ENCODE data around the gene BLVRB. TPM values are rescaled to one million over a fixed set of nuclear protein-coding genes. Genes with fewer than 3 reads are reported as not detected.
"Not testable (repeated sequence)": the region's sequence is repeated elsewhere in the genome, so short reads cannot be mapped to it uniquely, and the experiment has no call there.

BLVRB gene
- total RNA-seq, 1 experiment from 2014 or later = 44.5 TPM

DNA sequence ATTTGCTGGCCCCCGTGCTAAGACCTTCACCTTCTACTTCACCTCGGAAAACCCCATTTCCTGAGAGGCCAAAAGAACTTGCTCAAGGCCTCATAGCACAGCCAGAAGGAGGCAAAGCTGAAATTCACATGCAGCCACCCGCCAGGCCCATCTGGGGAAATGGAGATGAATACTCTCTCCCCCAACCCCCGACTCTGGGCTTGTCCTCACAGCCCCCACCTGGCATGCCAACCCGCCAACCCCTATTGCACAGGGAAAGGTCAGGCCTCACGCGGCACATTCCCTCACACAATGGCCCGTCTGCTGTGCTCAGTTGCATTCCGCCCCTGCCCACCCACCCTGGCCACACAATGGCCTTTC is 55.5 kb downstream of the BLVRB start:
- DNase-seq (ENCODE audit: low read depth) = no peak

DNA sequence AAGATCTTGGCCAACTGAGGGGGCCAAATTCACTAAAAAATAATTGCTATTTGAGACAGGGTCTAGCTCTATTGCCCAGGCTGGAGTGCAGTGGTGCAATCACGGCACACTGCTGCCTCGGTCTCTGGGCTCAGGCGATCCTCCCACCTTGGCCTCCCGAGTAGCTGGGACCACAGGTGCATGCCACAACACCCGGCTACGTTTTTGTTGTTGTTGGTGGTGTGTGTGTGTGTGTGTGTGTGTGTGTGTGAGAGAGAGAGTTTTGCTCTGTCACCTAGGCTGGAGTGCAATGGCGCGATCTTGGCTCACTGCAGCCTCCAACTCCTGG is 57.0 kb downstream of the BLVRB start:
- DNase-seq (ENCODE audit: low read depth) = not testable (repeated sequence)

DNA sequence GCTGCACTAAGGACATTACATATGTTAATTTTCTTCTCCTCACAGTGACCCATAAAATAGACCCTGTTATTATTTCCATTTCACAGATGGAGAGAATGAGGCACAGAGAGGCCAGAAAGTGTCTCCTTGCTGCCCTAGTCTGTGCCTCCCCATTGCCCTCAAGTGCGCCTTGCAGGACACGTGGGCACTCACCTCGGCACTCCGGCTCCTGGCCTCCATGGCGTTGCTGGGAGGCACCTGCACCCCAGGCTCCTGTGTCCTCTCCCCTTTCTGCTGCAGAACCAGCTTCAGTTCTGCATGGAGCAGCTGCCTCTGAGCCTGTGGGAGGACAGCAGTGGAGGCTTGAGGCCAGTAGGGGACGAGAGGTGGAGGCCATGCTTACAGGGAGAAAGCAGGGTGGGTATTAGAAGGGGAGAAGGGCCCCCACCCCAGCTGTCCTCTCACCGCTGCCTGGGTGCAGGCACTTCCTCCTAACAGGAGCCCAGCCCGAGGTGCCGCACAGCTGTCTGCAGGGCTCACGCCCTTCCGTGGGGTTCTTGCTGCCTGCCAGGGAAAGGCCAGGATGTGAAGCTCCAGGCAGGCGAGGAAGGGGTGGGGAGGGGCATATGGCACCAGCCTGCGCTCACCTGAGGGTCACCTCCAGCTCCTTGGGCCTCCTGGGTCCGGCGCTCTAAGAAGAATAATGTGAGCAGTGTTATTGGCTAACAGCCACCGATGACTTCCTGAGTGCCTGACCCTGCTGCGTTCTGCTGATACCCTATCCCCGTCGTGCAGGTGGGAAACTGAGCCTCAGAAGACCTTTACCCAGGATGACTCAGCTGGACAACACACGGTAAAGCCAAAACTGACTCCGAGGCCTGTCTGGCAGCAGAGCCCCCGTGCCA is 57.6 kb downstream of the BLVRB start:
- DNase-seq (ENCODE audit: low read depth) = no peak

DNA sequence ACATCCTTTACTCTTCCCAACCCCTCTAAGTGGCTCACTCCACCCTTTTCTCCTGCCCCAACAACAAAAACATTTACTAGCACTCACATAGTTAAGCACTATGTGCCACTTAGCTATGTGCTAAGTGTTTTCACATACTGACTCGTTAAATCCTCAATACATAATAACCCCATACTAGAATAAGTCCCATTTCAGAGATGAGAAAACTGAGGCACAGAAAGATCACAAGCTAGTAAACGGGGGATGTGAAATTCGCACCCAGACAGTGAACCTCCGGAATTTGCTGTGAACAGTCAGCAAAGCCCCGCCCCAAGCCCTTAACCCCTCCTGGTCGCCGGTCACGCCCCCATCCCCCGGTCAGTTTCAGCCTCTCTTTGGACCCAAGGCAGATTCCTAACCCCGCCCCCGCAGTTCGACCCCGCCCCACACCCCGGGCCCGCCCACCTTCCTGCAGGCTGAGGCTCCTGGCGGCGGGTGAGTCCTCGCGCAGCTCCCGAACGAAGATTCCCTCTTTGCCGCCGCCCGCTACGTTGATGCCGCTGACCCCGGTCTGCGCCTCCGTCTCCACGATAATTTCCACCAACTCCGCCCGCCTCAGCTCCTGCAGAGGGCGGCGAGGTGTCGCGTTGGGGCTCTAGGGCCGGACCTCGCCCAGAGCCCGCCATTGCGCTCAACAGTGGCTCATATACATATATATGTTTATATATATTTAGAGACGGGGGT is 62.1 kb downstream of the BLVRB start:
- no peak for DNase-seq (ENCODE audit: low read depth)

DNA sequence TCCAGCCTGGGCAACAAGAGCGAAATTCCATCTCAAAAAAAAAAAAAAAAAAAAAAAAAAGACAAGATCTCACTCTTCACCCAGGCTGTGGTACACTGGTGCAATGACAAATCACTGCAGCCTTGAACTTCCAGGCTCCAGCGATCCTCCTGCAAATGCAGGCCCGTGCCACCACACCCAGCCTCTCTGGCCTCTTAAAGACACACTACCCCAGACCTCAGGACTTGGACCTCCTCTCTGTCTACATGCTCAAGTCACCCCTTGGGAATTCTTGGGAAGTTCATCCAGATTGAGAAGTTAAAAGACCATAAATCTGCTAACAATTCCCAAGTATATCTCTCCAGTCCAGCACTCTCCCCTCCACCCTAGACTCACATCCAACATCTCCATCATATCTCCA is 65.0 kb downstream of the BLVRB start:
- DNase-seq (ENCODE audit: low read depth) = no peak

DNA sequence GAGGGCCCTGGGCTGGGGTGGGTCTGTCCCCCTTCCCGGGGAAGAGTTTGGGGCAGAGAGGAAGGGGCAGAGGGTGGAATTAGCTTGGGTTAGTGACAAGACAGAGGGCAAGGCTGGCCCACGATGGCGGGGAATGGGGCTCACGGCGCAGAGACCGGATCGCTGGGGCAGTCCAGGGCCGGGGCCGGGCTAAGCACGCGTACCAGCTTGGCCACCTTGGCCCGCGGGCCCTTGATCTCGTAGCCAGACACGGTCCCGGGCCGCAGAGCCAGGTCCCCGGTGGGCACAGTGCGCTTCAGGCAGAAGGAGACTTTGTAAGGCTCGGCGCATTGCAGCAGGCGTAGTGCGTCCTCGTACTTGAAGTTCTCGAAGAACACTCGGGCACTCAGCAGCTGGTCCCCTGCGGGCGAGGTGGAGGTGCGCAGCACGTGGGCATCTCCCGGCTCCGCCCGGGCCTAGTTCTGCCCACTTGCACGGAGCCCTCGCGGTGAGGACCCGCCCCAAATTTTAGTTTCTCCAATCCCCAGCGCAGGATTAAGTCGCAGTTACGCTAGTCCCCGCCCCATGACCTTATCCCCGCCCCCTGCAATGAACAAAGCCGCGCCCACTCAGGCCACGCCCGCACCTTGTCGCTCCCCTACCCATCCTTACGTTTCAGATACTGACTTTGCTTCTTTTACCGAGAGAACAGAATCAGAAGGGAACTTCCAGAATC is 67.0 kb downstream of the BLVRB start:
- no peak for DNase-seq (ENCODE audit: low read depth)

Small RNA genes lying within 50 kb of the gene (small RNA-seq; reads per million reads assigned to genes)
- not detected for gene RF00017

Other genes with a start within 250 kb of the BLVRB start
- gene TTC9B, start 247.4 kb downstream of the BLVRB start, total RNA-seq (2014; rRNA removed; shearing (Covaris generic)) = 0.63 and 0.73 TPM in 2 replicates
- not detected in 2 replicates for gene CCNP, start 239.1 kb downstream of the BLVRB start, total RNA-seq (2014; rRNA removed; shearing (Covaris generic))
- gene AKT2, start 180.4 kb downstream of the BLVRB start, total RNA-seq (2014; rRNA removed; shearing (Covaris generic)) = 122 and 185 TPM in 2 replicates
- 21.3 and 24.3 TPM in 2 replicates for gene C19orf47, start 117.3 kb downstream of the BLVRB start, total RNA-seq (2014; rRNA removed; shearing (Covaris generic))
- 83.6 and 104 TPM in 2 replicates for gene PLD3, start 117.0 kb downstream of the BLVRB start, total RNA-seq (2014; rRNA removed; shearing (Covaris generic))
- not detected in 2 replicates for gene HIPK4, start 75.6 kb downstream of the BLVRB start, total RNA-seq (2014; rRNA removed; shearing (Covaris generic))
- gene PRX, start 52.4 kb downstream of the BLVRB start, total RNA-seq (2014; rRNA removed; shearing (Covaris generic)) = not detected in 2 replicates
- 9.9 and 13.6 TPM in 2 replicates for gene SERTAD1, start 39.8 kb downstream of the BLVRB start, total RNA-seq (2014; rRNA removed; shearing (Covaris generic))
- 8.4 and 12.0 TPM in 2 replicates for gene SERTAD3, start 21.4 kb downstream of the BLVRB start, total RNA-seq (2014; rRNA removed; shearing (Covaris generic))
- gene SPTBN4, start 1.3 kb upstream of the BLVRB start, total RNA-seq (2014; rRNA removed; shearing (Covaris generic)) = 0.23 TPM in 1 of 2 replicates, not detected in the other
- 32.2 and 47.4 TPM in 2 replicates for gene SHKBP1, start 111.1 kb upstream of the BLVRB start, total RNA-seq (2014; rRNA removed; shearing (Covaris generic))
- 14.3 and 24.5 TPM in 2 replicates for gene LTBP4, start 135.6 kb upstream of the BLVRB start, total RNA-seq (2014; rRNA removed; shearing (Covaris generic))
- 10.9 and 16.4 TPM in 2 replicates for gene NUMBL, start 224.9 kb upstream of the BLVRB start, total RNA-seq (2014; rRNA removed; shearing (Covaris generic))

Measured in HT1080 (cell line).